GM21515 (cell line): ENCODE data around the gene NKPD1.

Source experiments
- ATAC-seq: cut with Tn5 transposase; IDR thresholded peaks from one replicate; pipeline ENCODE4 v1.9.1; 2021; ENCODE audit not compliant: unreplicated experiment

The NKPD1 gene

GRCh38 chr19:45140144-45140503, 20.7 kb downstream of the NKPD1 start:
- no peak for ATAC-seq

GRCh38 chr19:45139286-45140143, 21.3 kb downstream of the NKPD1 start:
- no peak for ATAC-seq

GRCh38 chr19:45138303-45138751, 22.5 kb downstream of the NKPD1 start:
- ATAC-seq = no peak

GRCh38 chr19:45137179-45137761, 23.5 kb downstream of the NKPD1 start:
- ATAC-seq = peak; percentile 67

GRCh38 chr19:45136507-45137178, 24.1 kb downstream of the NKPD1 start:
- ATAC-seq = no peak

GRCh38 chr19:45135176-45135885, 25.5 kb downstream of the NKPD1 start:
- no peak for ATAC-seq

- no peak for ATAC-seq
These were observed 27.1 kb downstream of the NKPD1 start for GRCh38 chr19:45133661-45134060.

- no peak for ATAC-seq
These were observed 29.7 kb downstream of the NKPD1 start for GRCh38 chr19:45130888-45131615.

- no peak for ATAC-seq
These were observed 30.5 kb downstream of the NKPD1 start for GRCh38 chr19:45130236-45130635.

- ATAC-seq = no peak
These were observed 32.0 kb downstream of the NKPD1 start for GRCh38 chr19:45128806-45129205.

- ATAC-seq = no peak
These were observed 32.6 kb downstream of the NKPD1 start for GRCh38 chr19:45128146-45128545.

GRCh38 chr19:45126654-45127053, 34.1 kb downstream of the NKPD1 start:
- no peak for ATAC-seq

- no peak for ATAC-seq
These were observed 34.7 kb downstream of the NKPD1 start for GRCh38 chr19:45125975-45126493.

- no peak for ATAC-seq
These were observed 35.4 kb downstream of the NKPD1 start for GRCh38 chr19:45125360-45125759.

- no peak for ATAC-seq
These were observed 36.8 kb downstream of the NKPD1 start for GRCh38 chr19:45124021-45124420.

- no peak for ATAC-seq
These were observed 37.3 kb downstream of the NKPD1 start for GRCh38 chr19:45123440-45123850.

- ATAC-seq = no peak
These were observed 38.0 kb downstream of the NKPD1 start for GRCh38 chr19:45122832-45123231.

GRCh38 chr19:45121827-45122345, 38.9 kb downstream of the NKPD1 start:
- ATAC-seq = no peak

GRCh38 chr19:45119582-45119981, 41.2 kb downstream of the NKPD1 start:
- ATAC-seq = no peak
